Stimulated activated memory B cell treated with anti-CD40 and anti-IgM and Interleukin-4, amounts not matched to agents 10 μg/mL and 1 μg/mL and 100 μg/mL, for 72 hours (primary cell): ENCODE results near the gene DYRK2.
A peak's percentile ranks its signal among the peaks of the same experiment; 100 is the strongest.

Experiments used
- ATAC-seq: fragments of 150-1000 bp; cut with Tn5 transposase; 2 replicates; pipeline ENCODE4 v1.10.0; 2021
- H3K27ac Mint-ChIP-seq: one replicate; pipeline ENCODE4 v1.8.0; 2022; ENCODE audit warnings: mild to moderate bottlenecking, mixed read lengths
- H3K27me3 Mint-ChIP-seq: one replicate; pipeline ENCODE4 v1.8.0; 2022; ENCODE audit warnings: mixed read lengths
- H3K36me3 Mint-ChIP-seq: one replicate; pipeline ENCODE4 v1.8.0; 2022; ENCODE audit warnings: mixed read lengths
- H3K4me1 Mint-ChIP-seq: one replicate; pipeline ENCODE4 v1.8.0; 2022; ENCODE audit warnings: mixed read lengths
- H3K4me3 Mint-ChIP-seq: one replicate; pipeline ENCODE4 v1.8.0; 2022; ENCODE audit warnings: mild to moderate bottlenecking, moderate library complexity, mixed read lengths
- H3K9me3 Mint-ChIP-seq: one replicate; pipeline ENCODE4 v1.8.0; 2022; ENCODE audit warnings: mixed read lengths

Gene DYRK2

DNA sequence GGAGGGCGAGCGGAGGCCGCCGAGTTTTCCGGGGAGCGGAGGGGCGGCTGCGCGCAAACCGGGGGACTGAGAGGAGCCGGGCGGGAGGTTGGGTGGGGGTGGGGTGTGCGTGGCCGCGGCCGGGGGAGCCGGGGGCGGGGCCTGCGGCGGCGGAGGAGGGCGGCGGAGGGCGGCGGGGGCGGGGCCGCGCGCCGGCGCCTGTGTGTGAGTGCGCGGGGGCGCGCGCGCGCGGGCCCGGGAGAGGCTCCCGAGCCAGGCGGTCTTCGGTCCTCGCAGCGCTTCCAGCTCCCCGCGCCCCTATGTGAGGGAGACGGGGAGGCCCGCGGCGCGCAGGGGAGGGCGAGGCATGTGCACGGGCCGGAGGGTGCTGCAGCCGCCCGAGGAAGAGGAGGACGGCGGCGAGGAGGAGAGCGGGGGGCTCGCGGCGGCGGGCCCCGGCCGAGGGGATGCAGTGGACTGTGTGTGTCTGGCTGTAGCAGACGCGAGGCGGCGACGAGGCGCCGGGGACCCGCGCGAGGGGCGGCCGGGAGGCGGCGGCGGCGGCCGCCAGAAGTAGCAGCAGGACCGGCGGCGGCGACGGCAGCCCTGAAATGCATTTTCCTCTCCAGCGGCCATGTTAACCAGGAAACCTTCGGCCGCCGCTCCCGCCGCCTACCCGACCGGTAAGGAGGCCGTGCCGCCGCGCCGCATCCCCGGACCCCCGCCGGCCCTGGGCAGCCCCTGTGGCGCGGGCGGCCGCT, at the start of gene DYRK2:
TSS of gene DYRK2 (plus strand) at position 225 of the 740 bp plus-strand sequence. CDS start at position 614, 389 bp downstream.
- ATAC-seq, result peak; percentile 81
- no peaks in the 10 kb centered on the region for H3K9me3 Mint-ChIP-seq
- H3K27ac Mint-ChIP-seq, result peak within 1 kb of the TSS; percentile 92
- no peaks in the 10 kb centered on the region for H3K27me3 Mint-ChIP-seq
- peak within 1 kb of the TSS; percentile 98 for H3K4me3 Mint-ChIP-seq
- peaks cover 12% of the 10 kb centered on the region for H3K36me3 Mint-ChIP-seq
- peaks cover 34% of the 10 kb centered on the region for H3K4me1 Mint-ChIP-seq

- Mint-ChIP-seq H3K9me3 (peaks cover 8% of the 10 kb centered on the region), H3K36me3 (no peaks in the 10 kb centered on the region), H3K4me3 (no peak overlapping the region), H3K4me1 (no peaks in the 10 kb centered on the region), H3K27me3 (no peaks in the 10 kb centered on the region), H3K27ac (no peak overlapping the region)
- ATAC-seq, result no peak
Measured at GRCh38 chr12:67599691-67600090, 48.9 kb upstream of the DYRK2 start.

- H3K27ac Mint-ChIP-seq, result no peak overlapping the region
- H3K4me3 Mint-ChIP-seq, result no peak overlapping the region
- no peak for ATAC-seq
- peaks cover 8% of the 10 kb centered on the region for H3K9me3 Mint-ChIP-seq
- no peaks in the 10 kb centered on the region for H3K36me3 Mint-ChIP-seq
- no peaks in the 10 kb centered on the region for H3K27me3 Mint-ChIP-seq
- H3K4me1 Mint-ChIP-seq, result no peaks in the 10 kb centered on the region
Measured at GRCh38 chr12:67601126-67601525, 47.4 kb upstream of the DYRK2 start.

GRCh38 chr12:67609226-67609870, 39.2 kb upstream of the DYRK2 start:
- H3K4me3 Mint-ChIP-seq, result no peak overlapping the region
- H3K27ac Mint-ChIP-seq, result no peak overlapping the region
- H3K4me1 Mint-ChIP-seq, result no peaks in the 10 kb centered on the region
- H3K9me3 Mint-ChIP-seq, result no peaks in the 10 kb centered on the region
- ATAC-seq, result no peak
- H3K36me3 Mint-ChIP-seq, result no peaks in the 10 kb centered on the region
- H3K27me3 Mint-ChIP-seq, result no peaks in the 10 kb centered on the region

DNA sequence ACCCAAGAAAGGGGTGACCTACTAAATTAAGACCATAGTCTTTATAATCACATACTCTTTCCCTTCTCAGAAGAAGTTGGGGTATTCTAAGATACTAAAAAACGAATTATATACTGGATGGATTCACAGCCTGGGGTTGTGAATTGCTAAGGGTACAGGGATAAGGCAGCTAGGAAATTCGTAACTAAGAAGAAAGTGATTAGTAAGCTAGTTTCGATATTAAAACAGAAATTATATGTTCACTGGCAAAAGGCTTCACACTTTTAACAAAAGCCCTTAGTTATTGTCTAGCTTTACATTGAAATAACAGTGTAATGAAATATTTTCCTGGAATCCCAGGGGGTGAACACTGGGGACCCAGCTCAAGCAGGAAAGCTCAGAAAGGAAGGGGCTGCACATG, 35.5 kb upstream of the DYRK2 start:
- no peaks in the 10 kb centered on the region for H3K36me3 Mint-ChIP-seq
- H3K9me3 Mint-ChIP-seq, result no peaks in the 10 kb centered on the region
- no peak overlapping the region for H3K4me3 Mint-ChIP-seq
- no peak overlapping the region for H3K27ac Mint-ChIP-seq
- peaks cover 8% of the 10 kb centered on the region for H3K4me1 Mint-ChIP-seq
- no peak for ATAC-seq
- H3K27me3 Mint-ChIP-seq, result no peaks in the 10 kb centered on the region

DNA sequence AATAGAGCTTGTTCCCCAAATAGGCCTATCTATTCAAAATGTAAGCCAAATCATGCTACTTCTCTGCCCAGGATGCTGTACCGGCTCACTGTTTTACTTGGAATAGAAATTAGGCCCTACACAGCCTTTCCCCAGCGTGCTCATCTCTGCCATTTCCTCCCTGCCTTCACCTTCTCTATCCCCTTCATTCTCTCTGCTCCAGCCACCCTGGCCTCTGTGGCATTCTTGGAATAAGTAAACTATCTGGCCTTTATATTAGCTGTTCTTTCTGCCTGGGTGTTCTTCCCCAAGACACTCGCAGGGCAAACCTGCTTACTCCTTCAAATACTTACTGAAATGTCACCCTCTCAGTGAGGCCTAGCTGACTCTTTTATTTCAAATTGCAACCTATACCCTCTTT, 30.9 kb upstream of the DYRK2 start:
- peaks cover 4% of the 10 kb centered on the region for H3K9me3 Mint-ChIP-seq
- peaks cover 19% of the 10 kb centered on the region for H3K4me1 Mint-ChIP-seq
- no peak overlapping the region for H3K4me3 Mint-ChIP-seq
- H3K27ac Mint-ChIP-seq, result peak overlapping the region; percentile 36
- no peaks in the 10 kb centered on the region for H3K27me3 Mint-ChIP-seq
- no peak for ATAC-seq
- H3K36me3 Mint-ChIP-seq, result no peaks in the 10 kb centered on the region

GRCh38 chr12:67618303-67618702, 30.2 kb upstream of the DYRK2 start:
- peaks cover 4% of the 10 kb centered on the region for H3K9me3 Mint-ChIP-seq
- ATAC-seq, result peak; percentile 70
- no peaks in the 10 kb centered on the region for H3K27me3 Mint-ChIP-seq
- peaks cover 19% of the 10 kb centered on the region for H3K4me1 Mint-ChIP-seq
- H3K36me3 Mint-ChIP-seq, result no peaks in the 10 kb centered on the region
- H3K27ac Mint-ChIP-seq, result peak overlapping the region; percentile 36
- no peak overlapping the region for H3K4me3 Mint-ChIP-seq

- no peaks in the 10 kb centered on the region for H3K36me3 Mint-ChIP-seq
- H3K4me1 Mint-ChIP-seq, result peaks cover 19% of the 10 kb centered on the region
- no peaks in the 10 kb centered on the region for H3K27me3 Mint-ChIP-seq
- H3K4me3 Mint-ChIP-seq, result no peak overlapping the region
- ATAC-seq, result no peak
- H3K9me3 Mint-ChIP-seq, result peaks cover 6% of the 10 kb centered on the region
- no peak overlapping the region for H3K27ac Mint-ChIP-seq
Measured at GRCh38 chr12:67621112-67621511, 27.4 kb upstream of the DYRK2 start.

- Mint-ChIP-seq H3K27me3 (no peaks in the 10 kb centered on the region), H3K9me3 (peaks cover 6% of the 10 kb centered on the region), H3K4me1 (peaks cover 19% of the 10 kb centered on the region), H3K4me3 (no peak overlapping the region), H3K27ac (no peak overlapping the region), H3K36me3 (no peaks in the 10 kb centered on the region)
- ATAC-seq, result no peak
Measured at GRCh38 chr12:67621926-67622325, 26.6 kb upstream of the DYRK2 start.

DNA sequence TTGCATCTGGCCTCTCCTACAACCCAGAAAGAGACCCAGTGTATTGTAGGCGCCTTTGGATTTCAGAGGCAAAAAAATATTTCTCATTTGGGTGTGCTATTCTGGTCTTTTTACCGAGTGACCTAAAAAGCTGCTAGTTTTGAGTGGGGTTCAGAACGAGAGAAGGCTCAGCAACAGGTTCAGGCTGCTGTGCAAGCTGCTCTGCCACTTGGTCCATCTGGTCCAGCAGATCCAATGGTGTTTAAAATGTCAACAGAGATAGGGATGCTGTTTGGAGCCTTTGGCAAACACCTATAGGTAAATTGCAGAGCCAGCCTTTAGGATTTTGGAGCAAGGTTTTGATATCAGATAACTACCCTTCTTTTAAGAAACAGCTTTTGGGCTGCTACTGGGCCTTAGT, 25.3 kb upstream of the DYRK2 start:
- no peak overlapping the region for H3K27ac Mint-ChIP-seq
- H3K4me3 Mint-ChIP-seq, result no peak overlapping the region
- no peak for ATAC-seq
- no peaks in the 10 kb centered on the region for H3K27me3 Mint-ChIP-seq
- no peaks in the 10 kb centered on the region for H3K36me3 Mint-ChIP-seq
- H3K9me3 Mint-ChIP-seq, result peaks cover 6% of the 10 kb centered on the region
- peaks cover 9% of the 10 kb centered on the region for H3K4me1 Mint-ChIP-seq

- peaks cover 11% of the 10 kb centered on the region for H3K4me1 Mint-ChIP-seq
- no peak for ATAC-seq
- peaks cover 4% of the 10 kb centered on the region for H3K36me3 Mint-ChIP-seq
- H3K27ac Mint-ChIP-seq, result no peak overlapping the region
- no peak overlapping the region for H3K4me3 Mint-ChIP-seq
- no peaks in the 10 kb centered on the region for H3K27me3 Mint-ChIP-seq
- H3K9me3 Mint-ChIP-seq, result peaks cover 10% of the 10 kb centered on the region
Measured at GRCh38 chr12:67624355-67624754, 24.2 kb upstream of the DYRK2 start.

DNA sequence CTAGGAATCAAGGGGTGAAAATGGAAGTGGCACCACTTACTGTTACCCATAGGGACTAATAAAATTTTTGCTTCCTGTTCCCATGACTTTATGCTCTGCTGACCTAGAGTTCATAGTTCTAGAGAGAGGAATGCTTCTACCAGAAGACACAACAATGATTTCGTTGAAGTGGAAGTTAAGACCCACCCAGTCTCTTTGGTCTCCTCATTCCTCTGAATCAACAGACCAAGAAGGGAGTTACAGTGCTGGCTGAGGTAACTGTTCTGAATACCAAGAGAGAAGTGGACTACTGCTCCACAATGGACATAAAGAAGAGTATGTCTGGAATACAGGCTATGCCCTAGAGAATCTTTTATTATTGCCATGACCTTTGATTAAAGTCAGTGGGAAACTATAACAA, 23.5 kb upstream of the DYRK2 start:
- Mint-ChIP-seq H3K36me3 (peaks cover 10% of the 10 kb centered on the region), H3K4me3 (no peak overlapping the region), H3K27me3 (no peaks in the 10 kb centered on the region), H3K9me3 (peaks cover 12% of the 10 kb centered on the region), H3K4me1 (peaks cover 17% of the 10 kb centered on the region), H3K27ac (no peak overlapping the region)
- ATAC-seq, result no peak

GRCh38 chr12:67626156-67626555, 22.4 kb upstream of the DYRK2 start:
- no peak for ATAC-seq
- peaks cover 29% of the 10 kb centered on the region for H3K4me1 Mint-ChIP-seq
- H3K36me3 Mint-ChIP-seq, result peaks cover 10% of the 10 kb centered on the region
- H3K27ac Mint-ChIP-seq, result no peak overlapping the region
- peaks cover 12% of the 10 kb centered on the region for H3K9me3 Mint-ChIP-seq
- H3K27me3 Mint-ChIP-seq, result no peaks in the 10 kb centered on the region
- H3K4me3 Mint-ChIP-seq, result no peak overlapping the region

DNA sequence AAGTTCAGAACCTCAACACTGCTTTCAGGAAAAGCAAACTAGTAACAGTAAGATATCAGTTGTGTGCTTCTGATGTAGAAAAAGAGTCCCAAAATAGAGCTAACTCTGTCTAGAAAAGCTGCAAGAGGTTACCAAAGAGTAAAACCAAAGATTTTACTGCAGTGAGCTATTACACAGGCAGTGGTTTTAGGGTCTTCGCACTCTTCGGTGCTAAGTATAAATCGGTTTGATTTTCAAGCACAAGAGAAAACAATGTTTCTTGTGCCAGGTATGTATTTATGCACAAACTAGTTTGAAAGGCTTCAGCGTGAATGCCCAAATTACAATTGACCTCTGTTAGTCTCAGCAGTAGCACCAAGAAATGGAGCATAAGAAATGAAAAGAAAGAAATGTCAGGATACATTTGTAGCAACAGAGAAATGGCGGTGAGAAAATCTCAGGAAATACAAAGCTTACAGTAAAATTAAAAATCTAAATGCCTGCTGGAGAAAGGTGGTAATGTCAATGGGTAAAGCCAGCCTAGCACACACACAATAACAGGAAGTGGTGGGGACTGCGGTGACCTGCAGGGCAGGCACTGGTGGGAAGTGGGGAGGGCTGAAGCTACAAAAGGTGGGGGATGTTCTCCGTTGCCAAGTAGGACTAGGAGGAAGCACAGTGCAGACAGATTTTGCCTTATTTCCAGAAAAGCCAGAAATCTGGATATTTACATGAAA, 18.0 kb upstream of the DYRK2 start:
- H3K27me3 Mint-ChIP-seq, result no peaks in the 10 kb centered on the region
- peaks cover 6% of the 10 kb centered on the region for H3K9me3 Mint-ChIP-seq
- H3K4me3 Mint-ChIP-seq, result peak overlapping the region; percentile 10
- H3K27ac Mint-ChIP-seq, result peak overlapping the region; percentile 81
- H3K36me3 Mint-ChIP-seq, result peaks cover 10% of the 10 kb centered on the region
- ATAC-seq, result peak; percentile 99
- H3K4me1 Mint-ChIP-seq, result peaks cover 66% of the 10 kb centered on the region

DNA sequence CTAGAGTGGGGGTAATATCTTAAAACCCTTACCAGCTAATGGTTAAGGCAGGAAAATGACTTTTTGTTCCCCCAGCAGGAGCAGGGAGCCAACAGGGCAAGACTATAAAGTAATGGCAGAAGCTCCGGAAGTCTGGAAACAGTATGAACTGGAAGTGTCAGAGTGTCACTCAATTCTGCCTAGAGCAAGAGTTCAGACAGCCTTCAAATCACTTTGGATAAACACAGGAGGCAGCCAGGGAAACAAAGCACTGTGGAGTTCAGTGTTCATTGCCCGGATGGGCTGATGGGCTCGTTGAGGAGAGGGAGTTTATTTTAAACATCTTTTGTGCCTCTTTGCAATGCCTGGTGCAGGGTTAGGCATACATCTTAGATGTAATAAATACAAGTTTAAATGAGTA, 16.5 kb upstream of the DYRK2 start:
- Mint-ChIP-seq H3K27me3 (no peaks in the 10 kb centered on the region), H3K27ac (peak overlapping the region; percentile 81), H3K4me1 (peaks cover 66% of the 10 kb centered on the region), H3K4me3 (no peak overlapping the region), H3K9me3 (peaks cover 6% of the 10 kb centered on the region), H3K36me3 (peaks cover 10% of the 10 kb centered on the region)
- ATAC-seq, result no peak
